ENCODE data around the gene GATAD2B. TPM values are rescaled to one million over a fixed set of nuclear protein-coding genes. Genes with fewer than 3 reads are reported as not detected.

Gene GATAD2B
- total and polyA plus RNA-seq, 9 donors = 11.2 to 73.0 (median 55.8) TPM

- peak overlapping the region; percentile 78 to 90 for H3K27ac ChIP-seq
- peaks cover 7% of the 10 kb centered on the region for H3K4me1 ChIP-seq (ENCODE audit: insufficient read depth)
- intact Hi-C loops (cut with DNase I) = loop anchor here in 1 of 4 donors (10.0 kb wide), 1 partner anchor 413 kb away; no protein-coding TSS in a partner anchor
- H3K36me3 ChIP-seq = no peaks in the 10 kb centered on the region
- WGBS, 3 donors = 0 to 1% (median 1%) methylated on average over 8 of the region's 8 CpGs
- peak; percentile 54 to 69 (median 67) for DNase-seq
- no peaks in the 10 kb centered on the region for H3K9me3 ChIP-seq
- H3K4me3 ChIP-seq = peak overlapping the region; percentile 69
- no peaks in the 10 kb centered on the region for H3K27me3 ChIP-seq
- TF ChIP-seq POLR2A (IDR thresholded peaks at IDR 0.05) = no peak
These were observed 45.2 kb upstream of the GATAD2B start for GRCh38 chr1:153968000-153968363.

GRCh38 chr1:153967107-153967999, 44.6 kb upstream of the GATAD2B start, which contains the start of gene CREB3L4:
CREB3L4 (plus strand) TSS chr1:153967902; CDS start chr1:153968526, 624 bp downstream.
- H3K9me3 ChIP-seq = no peaks in the 10 kb centered on the region
- no peaks in the 10 kb centered on the region for H3K27me3 ChIP-seq
- intact Hi-C loops (cut with DNase I) = loop anchor here in 1 of 4 donors (10.0 kb wide), 1 partner anchor 413 kb away; no protein-coding TSS in a partner anchor
- WGBS, 3 donors = 0 to 1% (median 0%) methylated on average over 48 to 60 of the region's 60 CpGs
- peak; percentile 90 to 94 (median 93) for DNase-seq
- peak within 1 kb of the TSS; percentile 69 for H3K4me3 ChIP-seq
- H3K4me1 ChIP-seq (ENCODE audit: insufficient read depth) = peaks cover 11% of the 10 kb centered on the region
- TF ChIP-seq POLR2A (IDR thresholded peaks at IDR 0.05) (peak; percentile 66), EP300 (IDR thresholded peaks at IDR 0.05) (peak; percentile 74), CTCF (IDR thresholded peaks at IDR 0.05) (peak; percentile 31 to 48 (median 46))
- H3K36me3 ChIP-seq = no peaks in the 10 kb centered on the region
- peak within 1 kb of the TSS; percentile 78 to 90 for H3K27ac ChIP-seq

GRCh38 chr1:153963850-153964331, 41.1 kb upstream of the GATAD2B start:
- DNase-seq = peak in 4 of 5 donors; percentile 37 to 65 (median 57)
- Histone ChIP-seq H3K4me3 (peak overlapping the region; percentile 91), H3K9me3 (no peaks in the 10 kb centered on the region), H3K27me3 (no peaks in the 10 kb centered on the region), H3K36me3 (no peaks in the 10 kb centered on the region), H3K27ac (peak overlapping the region; percentile 56 to 95), H3K4me1 (ENCODE audit: insufficient read depth) (peaks cover 25% of the 10 kb centered on the region)
- 0 to 2% (median 1%) methylated on average over 22 of the region's 22 CpGs for whole genome bisulfite sequencing, 3 donors
- intact Hi-C loops (cut with DNase I) = loop anchor here in 1 of 4 donors (10.0 kb wide), 1 partner anchor 409 kb away; no protein-coding TSS in a partner anchor
- TF ChIP-seq CTCF (IDR thresholded peaks at IDR 0.05) = peak in 1 of 3 donors; percentile 17
- no peak for TF ChIP-seq EP300 (IDR thresholded peaks at IDR 0.05)
- no peak for TF ChIP-seq POLR2A (IDR thresholded peaks at IDR 0.05)

- peak; percentile 99 to 100 (median 99) for DNase-seq
- Histone ChIP-seq H3K27me3 (no peaks in the 10 kb centered on the region), H3K4me1 (ENCODE audit: insufficient read depth) (peaks cover 24% of the 10 kb centered on the region), H3K36me3 (no peaks in the 10 kb centered on the region), H3K9me3 (no peaks in the 10 kb centered on the region), H3K27ac (peak within 1 kb of the TSS; percentile 56 to 95), H3K4me3 (peak within 1 kb of the TSS; percentile 91)
- intact Hi-C loops (cut with DNase I) = loop anchor here in 1 of 4 donors (10.0 kb wide), 1 partner anchor 408 kb away; no protein-coding TSS in a partner anchor
- TF ChIP-seq POLR2A (IDR thresholded peaks at IDR 0.05) = peak; percentile 60
- peak; percentile 29 for TF ChIP-seq EP300 (IDR thresholded peaks at IDR 0.05)
- no peak for TF ChIP-seq CTCF (IDR thresholded peaks at IDR 0.05)
- 0 to 1% (median 0%) methylated on average over 51 to 54 of the region's 54 CpGs for WGBS, 3 donors
These were observed 40.5 kb upstream of the GATAD2B start, which contains the start of gene SLC39A1 for GRCh38 chr1:153963030-153963849. SLC39A1 (minus strand) TSS chr1:153963537; CDS start chr1:153962715, 822 bp downstream.

All from ovary (tissue), 9 donors.